Right atrium auricular region (tissue), 2 donors: ENCODE measurements around the gene LY6G6D. TPM values are rescaled to one million over a fixed set of nuclear protein-coding genes. Genes with fewer than 3 reads are reported as not detected.
"Not testable (repeated sequence)": the region's sequence is repeated elsewhere in the genome, so short reads cannot be mapped to it uniquely, and the experiment has no call there.

ENCODE experiments used
- DNase-seq: peaks from one replicate; pipeline ENCODE4 v3.0.0-alpha.2; 2019; ENCODE audit warnings: low spot score
- H3K27ac ChIP-seq, 2 donors: fragments of 200-600 bp; sonication (generic); 1 replicate in 1 of 2; 2 replicates in 1 of 2; pipeline ENCODE4 v1.5.1; 2016 to 2019
- H3K27me3 ChIP-seq, 2 donors: fragments of 200-600 bp; sonication (generic); one replicate each; pipeline versions ENCODE4 v1.5.1 to v1.6.0; 2017 to 2019
- H3K36me3 ChIP-seq: fragments of 200-600 bp; sonication (generic); one replicate; pipeline ENCODE4 v1.5.1; 2016
- H3K4me1 ChIP-seq, 2 donors: fragments of 200-600 bp; sonication (generic); one replicate each; pipeline versions ENCODE4 v1.5.1 to v1.6.0; 2017 to 2019
- H3K4me3 ChIP-seq, 2 donors: fragments of 200-600 bp; sonication (generic); 1 replicate in 1 of 2; 2 replicates in 1 of 2; pipeline ENCODE4 v1.5.1; 2017 to 2019; ENCODE audit warnings: mild to moderate bottlenecking in 1 of 2, moderate library complexity in 1 of 2
- H3K9me3 ChIP-seq, 2 donors: fragments of 200-600 bp; sonication (generic); one replicate each; pipeline ENCODE4 v1.5.1; 2019
- CTCF ChIP-seq, 2 donors: fragments of 200-600 bp; sonication (generic); IDR thresholded peaks; one replicate each; pipeline ENCODE4 v1.5.1; 2019; ENCODE audit warnings: antibody characterized with exemption in 2 of 2
- total RNA-seq, 2 donors: library from RNA; depleted of rRNA; stranded (reverse); fragments of >200 nt; gene quantifications; one replicate each; pipeline ENCODE4 v1.1.0, GENCODE V29; 2016

Gene LY6G6D
- total RNA-seq, 2 donors from 2014 or later = not detected

GRCh38 chr6:31706599-31706998, 8.5 kb upstream of the LY6G6D start, which contains the start of gene LY6G6F:
TSS of gene LY6G6F (plus strand) at chr6:31706866. CDS start at chr6:31706907, 41 bp downstream.
- no peak for DNase-seq
- no peak for TF ChIP-seq CTCF (IDR thresholded peaks at IDR 0.05)
- Histone ChIP-seq H3K36me3 (no peaks in the 10 kb centered on the region), H3K4me3 (no peak within 1 kb of the TSS), H3K27me3 (no peaks in the 10 kb centered on the region), H3K9me3 (no peaks in the 10 kb centered on the region), H3K27ac (no peak within 1 kb of the TSS), H3K4me1 (peaks cover 0 to 8% of the 10 kb centered on the region in 2 donors)

GRCh38 chr6:31707701-31708100, 7.4 kb upstream of the LY6G6D start:
- Histone ChIP-seq H3K36me3 (no peaks in the 10 kb centered on the region), H3K4me1 (no peaks in the 10 kb centered on the region), H3K4me3 (no peak overlapping the region), H3K9me3 (no peaks in the 10 kb centered on the region), H3K27ac (no peak overlapping the region), H3K27me3 (no peaks in the 10 kb centered on the region)
- TF ChIP-seq CTCF (IDR thresholded peaks at IDR 0.05) = no peak
- DNase-seq = no peak

- H3K4me3 ChIP-seq = no peak overlapping the region
- TF ChIP-seq CTCF (IDR thresholded peaks at IDR 0.05) = no peak
- no peak for DNase-seq
These were observed 6.9 kb upstream of the LY6G6D start for GRCh38 chr6:31708224-31708623.

GRCh38 chr6:31709157-31709556, 6.0 kb upstream of the LY6G6D start:
- not testable (repeated sequence) for DNase-seq, H3K36me3 ChIP-seq, H3K9me3 ChIP-seq, H3K27ac ChIP-seq, H3K27me3 ChIP-seq, H3K4me1 ChIP-seq, H3K4me3 ChIP-seq

More at GRCh38 chr6:31708224-31708623, 6.9 kb upstream of the LY6G6D start:
- Histone ChIP-seq H3K27me3 (no peaks in the 10 kb centered on the region), H3K4me1 (no peaks in the 10 kb centered on the region), H3K9me3 (no peaks in the 10 kb centered on the region), H3K27ac (no peak overlapping the region), H3K36me3 (no peaks in the 10 kb centered on the region)

- no peak for TF ChIP-seq CTCF (IDR thresholded peaks at IDR 0.05)
These were observed 4.5 kb upstream of the LY6G6D start for GRCh38 chr6:31710523-31711219.

GRCh38 chr6:31711233-31711632, 3.9 kb upstream of the LY6G6D start:
- no peak for TF ChIP-seq CTCF (IDR thresholded peaks at IDR 0.05)
- Histone ChIP-seq H3K4me3 (no peak overlapping the region), H3K9me3 (no peaks in the 10 kb centered on the region), H3K4me1 (no peaks in the 10 kb centered on the region), H3K36me3 (no peaks in the 10 kb centered on the region), H3K27ac (no peak overlapping the region), H3K27me3 (no peaks in the 10 kb centered on the region)
- no peak for DNase-seq

More at GRCh38 chr6:31710523-31711219, 4.5 kb upstream of the LY6G6D start:
- Histone ChIP-seq H3K9me3 (no peaks in the 10 kb centered on the region), H3K4me1 (no peaks in the 10 kb centered on the region), H3K27me3 (no peaks in the 10 kb centered on the region), H3K4me3 (no peak overlapping the region), H3K27ac (no peak overlapping the region), H3K36me3 (no peaks in the 10 kb centered on the region)
- DNase-seq = no peak
